ENCODE results near the gene PLXNA4.

GRCh38 chr7:132155715-132156114 lies 420.6 kb downstream of the PLXNA4 start:
- no peak for TF ChIP-seq CTCF (IDR thresholded peaks at IDR 0.05)
- TF ChIP-seq POLR2A (IDR thresholded peaks at IDR 0.05): no peak
